ENCODE results near the gene SRSF3.

GRCh38 chr6:36586606-36587005, 7.6 kb upstream of the SRSF3 start:
- TF ChIP-seq, protein P1, sequence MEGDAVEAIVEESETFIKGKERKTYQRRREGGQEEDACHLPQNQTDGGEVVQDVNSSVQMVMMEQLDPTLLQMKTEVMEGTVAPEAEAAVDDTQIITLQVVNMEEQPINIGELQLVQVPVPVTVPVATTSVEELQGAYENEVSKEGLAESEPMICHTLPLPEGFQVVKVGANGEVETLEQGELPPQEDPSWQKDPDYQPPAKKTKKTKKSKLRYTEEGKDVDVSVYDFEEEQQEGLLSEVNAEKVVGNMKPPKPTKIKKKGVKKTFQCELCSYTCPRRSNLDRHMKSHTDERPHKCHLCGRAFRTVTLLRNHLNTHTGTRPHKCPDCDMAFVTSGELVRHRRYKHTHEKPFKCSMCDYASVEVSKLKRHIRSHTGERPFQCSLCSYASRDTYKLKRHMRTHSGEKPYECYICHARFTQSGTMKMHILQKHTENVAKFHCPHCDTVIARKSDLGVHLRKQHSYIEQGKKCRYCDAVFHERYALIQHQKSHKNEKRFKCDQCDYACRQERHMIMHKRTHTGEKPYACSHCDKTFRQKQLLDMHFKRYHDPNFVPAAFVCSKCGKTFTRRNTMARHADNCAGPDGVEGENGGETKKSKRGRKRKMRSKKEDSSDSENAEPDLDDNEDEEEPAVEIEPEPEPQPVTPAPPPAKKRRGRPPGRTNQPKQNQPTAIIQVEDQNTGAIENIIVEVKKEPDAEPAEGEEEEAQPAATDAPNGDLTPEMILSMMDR (IDR thresholded peaks at IDR 0.05), result no peak
- no peak for TF ChIP-seq POLR2A (IDR thresholded peaks at IDR 0.05)

All from breast epithelium (tissue), 3 donors.